Natural killer cell (primary cell): ENCODE data around the gene SCFD2. TPM values are rescaled to one million over a fixed set of nuclear protein-coding genes. Genes with fewer than 3 reads are reported as not detected.
A peak's percentile ranks its signal among the peaks of the same experiment; 100 is the strongest.

Experiments used
- ATAC-seq, 3 donors: fragments of 150-1000 bp in 2 of 3; fragments of 200-7000 bp in 1 of 3; cut with Tn5 transposase; 1 replicate in 1 of 3; 2 replicates in 2 of 3; pipeline ENCODE4 v1.10.0; 2021; ENCODE audit warnings: mild to moderate bottlenecking in 2 of 3, moderate library complexity in 2 of 3
- DNase-seq, 2 donors: peaks; one replicate each; pipeline versions ENCODE4 v3.0.0 to v3.0.0-alpha.2; 2013 to 2021; ENCODE audit warnings: mixed read lengths in 1 of 2
- H3K27ac ChIP-seq: one replicate; pipeline ENCODE4 v1.5.1; 2013; ENCODE audit warnings: mild to moderate bottlenecking, low read length
- H3K27me3 ChIP-seq: one replicate; pipeline ENCODE4 v1.6.1; 2013; ENCODE audit warnings: low read length; ENCODE audit not compliant: control insufficient read depth, insufficient read depth
- H3K36me3 ChIP-seq: one replicate; pipeline ENCODE4 v1.6.1; 2013; ENCODE audit warnings: low read length; ENCODE audit not compliant: control insufficient read depth, insufficient read depth
- H3K4me1 ChIP-seq: one replicate; pipeline ENCODE4 v1.6.1; 2013; ENCODE audit warnings: low read length; ENCODE audit not compliant: control insufficient read depth, insufficient read depth
- H3K4me3 ChIP-seq: one replicate; pipeline ENCODE4 v1.5.1; 2013; ENCODE audit warnings: low read length
- H3K9me3 ChIP-seq: one replicate; pipeline ENCODE4 v1.6.1; 2013; ENCODE audit warnings: low read length; ENCODE audit not compliant: control insufficient read depth, insufficient read depth
- H3K27ac Mint-ChIP-seq, 2 donors: one replicate each; pipeline ENCODE4 v1.8.0; 2022; ENCODE audit warnings: mild to moderate bottlenecking in 2 of 2, mixed read lengths in 2 of 2, moderate library complexity in 1 of 2
- H3K27me3 Mint-ChIP-seq, 2 donors: one replicate each; pipeline ENCODE4 v1.8.0; 2022; ENCODE audit warnings: low read depth in 2 of 2, mixed read lengths in 2 of 2
- H3K36me3 Mint-ChIP-seq: one replicate; pipeline ENCODE4 v1.8.0; 2022; ENCODE audit warnings: mixed read lengths
- H3K4me1 Mint-ChIP-seq, 2 donors: one replicate each; pipeline ENCODE4 v1.8.0; 2022; ENCODE audit warnings: mixed read lengths in 2 of 2
- H3K4me3 Mint-ChIP-seq: one replicate; pipeline ENCODE4 v1.8.0; 2022; ENCODE audit warnings: mild to moderate bottlenecking, moderate library complexity, mixed read lengths
- H3K9me3 Mint-ChIP-seq, 2 donors: one replicate each; pipeline ENCODE4 v1.8.0; 2022; ENCODE audit warnings: mixed read lengths in 2 of 2
- WGBS: methylation state at CpG from one replicate; pipeline ENCODE4 v1.1.7; 2013; ENCODE audit warnings: missing lambda C conversion rate; ENCODE audit not compliant: insufficient coverage; 5-methylcytosine and 5-hydroxymethylcytosine counted together
- intact Hi-C: fragments of 100-400 bp; cut with micrococcal nuclease; formaldehyde crosslinking; loops from one replicate; pipeline ENCODE4 v1.14.2; 2022
- total RNA-seq, 4 donors: library from RNA; stranded (reverse); fragments of 120-200 nt in 1 of 4; gene quantifications; one replicate each; pipeline versions ENCODE4 v1.2.3 to v1.2.4, GENCODE V29; 2013 to 2022
- TF ChIP-seq, protein P1 (sequence below): fragments of 200-600 bp; IDR thresholded peaks from one replicate; pipeline ENCODE4 v1.8.0; 2022; ENCODE audit warnings: antibody characterized with exemption

SCFD2 gene
- total RNA-seq, 3 donors from 2014 or later (not counting 1 experiment from before 2014, with no cell fraction given), result 26.4 to 29.4 (median 28.9) TPM

- intact Hi-C loops, result no loop called here
- DNase-seq, result no peak
- TF ChIP-seq, protein P1, sequence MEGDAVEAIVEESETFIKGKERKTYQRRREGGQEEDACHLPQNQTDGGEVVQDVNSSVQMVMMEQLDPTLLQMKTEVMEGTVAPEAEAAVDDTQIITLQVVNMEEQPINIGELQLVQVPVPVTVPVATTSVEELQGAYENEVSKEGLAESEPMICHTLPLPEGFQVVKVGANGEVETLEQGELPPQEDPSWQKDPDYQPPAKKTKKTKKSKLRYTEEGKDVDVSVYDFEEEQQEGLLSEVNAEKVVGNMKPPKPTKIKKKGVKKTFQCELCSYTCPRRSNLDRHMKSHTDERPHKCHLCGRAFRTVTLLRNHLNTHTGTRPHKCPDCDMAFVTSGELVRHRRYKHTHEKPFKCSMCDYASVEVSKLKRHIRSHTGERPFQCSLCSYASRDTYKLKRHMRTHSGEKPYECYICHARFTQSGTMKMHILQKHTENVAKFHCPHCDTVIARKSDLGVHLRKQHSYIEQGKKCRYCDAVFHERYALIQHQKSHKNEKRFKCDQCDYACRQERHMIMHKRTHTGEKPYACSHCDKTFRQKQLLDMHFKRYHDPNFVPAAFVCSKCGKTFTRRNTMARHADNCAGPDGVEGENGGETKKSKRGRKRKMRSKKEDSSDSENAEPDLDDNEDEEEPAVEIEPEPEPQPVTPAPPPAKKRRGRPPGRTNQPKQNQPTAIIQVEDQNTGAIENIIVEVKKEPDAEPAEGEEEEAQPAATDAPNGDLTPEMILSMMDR, result no peak
- no peak overlapping the region for H3K27ac ChIP-seq
- H3K27me3 ChIP-seq, result no peaks in the 10 kb centered on the region
- H3K4me1 ChIP-seq, result no peaks in the 10 kb centered on the region
- H3K36me3 ChIP-seq, result no peaks in the 10 kb centered on the region
- no peaks in the 10 kb centered on the region for H3K27me3 Mint-ChIP-seq
- H3K4me3 Mint-ChIP-seq, result no peak overlapping the region
- no peak for ATAC-seq
- H3K9me3 Mint-ChIP-seq, result no peaks in the 10 kb centered on the region
- H3K4me3 ChIP-seq, result no peak overlapping the region
- H3K4me1 Mint-ChIP-seq, result peaks cover 0 to 8% of the 10 kb centered on the region in 2 donors
- no peaks in the 10 kb centered on the region for H3K9me3 ChIP-seq
- no peak overlapping the region for H3K27ac Mint-ChIP-seq
- no peaks in the 10 kb centered on the region for H3K36me3 Mint-ChIP-seq
These were observed 374.4 kb downstream of the SCFD2 start for GRCh38 chr4:52991472-52991871.

DNA sequence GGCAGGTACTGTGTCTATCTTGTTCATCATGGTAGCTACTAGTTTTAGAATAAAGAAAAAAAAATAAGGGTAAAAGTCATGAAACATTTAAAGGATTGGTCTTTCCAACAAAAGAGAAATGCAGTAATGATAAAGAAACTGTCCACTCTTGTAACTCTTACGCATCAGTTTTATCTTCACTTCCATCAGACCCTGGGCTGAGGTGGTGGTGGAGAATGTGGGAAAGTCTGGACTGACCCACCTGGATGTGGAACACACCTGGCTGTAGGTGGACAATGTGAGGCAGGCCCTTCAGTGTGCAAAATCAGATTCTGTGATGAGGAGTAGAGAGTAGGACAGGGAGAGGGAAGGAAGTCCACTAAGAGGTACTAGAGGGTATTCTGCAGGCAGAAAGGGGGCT lies 375.2 kb downstream of the SCFD2 start:
- no peaks in the 10 kb centered on the region for H3K36me3 ChIP-seq
- H3K9me3 ChIP-seq, result no peaks in the 10 kb centered on the region
- no peaks in the 10 kb centered on the region for H3K4me1 ChIP-seq
- H3K27ac Mint-ChIP-seq, result no peak overlapping the region
- intact Hi-C loops, result no loop called here
- ATAC-seq, result peak in 1 of 3 donors; percentile 27
- no peaks in the 10 kb centered on the region for H3K27me3 ChIP-seq
- peaks cover 0 to 1% of the 10 kb centered on the region in 2 donors for H3K4me1 Mint-ChIP-seq
- H3K4me3 ChIP-seq, result no peak overlapping the region
- TF ChIP-seq, protein P1, result no peak
- no peak for DNase-seq
- H3K27ac ChIP-seq, result no peak overlapping the region
- H3K9me3 Mint-ChIP-seq, result no peaks in the 10 kb centered on the region
- no peaks in the 10 kb centered on the region for H3K27me3 Mint-ChIP-seq
- WGBS, result 100% methylated on average over 1 of the region's 1 CpG
- H3K4me3 Mint-ChIP-seq, result no peak overlapping the region
- no peaks in the 10 kb centered on the region for H3K36me3 Mint-ChIP-seq

GRCh38 chr4:52989865-52990264 lies 376.0 kb downstream of the SCFD2 start:
- WGBS, result 95% methylated on average over 2 of the region's 3 CpGs
- Mint-ChIP-seq H3K36me3 (no peaks in the 10 kb centered on the region), H3K4me3 (no peak overlapping the region), H3K9me3 (no peaks in the 10 kb centered on the region), H3K4me1 (no peaks in the 10 kb centered on the region), H3K27me3 (no peaks in the 10 kb centered on the region), H3K27ac (no peak overlapping the region)
- Histone ChIP-seq H3K9me3 (no peaks in the 10 kb centered on the region), H3K27me3 (no peaks in the 10 kb centered on the region), H3K27ac (no peak overlapping the region), H3K4me1 (no peaks in the 10 kb centered on the region), H3K4me3 (no peak overlapping the region), H3K36me3 (no peaks in the 10 kb centered on the region)
- intact Hi-C loops, result no loop called here
- ATAC-seq, result no peak
- TF ChIP-seq, protein P1, result no peak
- DNase-seq, result no peak

- H3K27me3 Mint-ChIP-seq, result no peaks in the 10 kb centered on the region
- Histone ChIP-seq H3K9me3 (no peaks in the 10 kb centered on the region), H3K27ac (no peak overlapping the region), H3K4me3 (no peak overlapping the region), H3K27me3 (no peaks in the 10 kb centered on the region), H3K4me1 (no peaks in the 10 kb centered on the region), H3K36me3 (no peaks in the 10 kb centered on the region)
- no peak for ATAC-seq
- H3K36me3 Mint-ChIP-seq, result no peaks in the 10 kb centered on the region
- DNase-seq, result no peak
- TF ChIP-seq, protein P1, result no peak
- no peak overlapping the region for H3K4me3 Mint-ChIP-seq
- H3K27ac Mint-ChIP-seq, result no peak overlapping the region
- H3K4me1 Mint-ChIP-seq, result no peaks in the 10 kb centered on the region
- intact Hi-C loops, result no loop called here
- 96% methylated on average over 5 of the region's 5 CpGs for WGBS
- H3K9me3 Mint-ChIP-seq, result no peaks in the 10 kb centered on the region
These were observed 378.3 kb downstream of the SCFD2 start for GRCh38 chr4:52987392-52988056.
